HepG2 (cell line): ENCODE data around the gene TOP1. TPM values are rescaled to one million over a fixed set of nuclear protein-coding genes. Genes with fewer than 3 reads are reported as not detected.

ENCODE experiments used
- ATAC-seq: fragments of 200-7000 bp; cut with Tn5 transposase; 3 replicates; pipeline ENCODE4 v1.9.1; 2020; ENCODE audit warnings: mild to moderate bottlenecking, moderate library complexity
- BruUV-seq: library from RNA; stranded (reverse); fragments of 400-500 nt; replicated peaks from 2 replicates; lab custom pipeline; 2021; lab: Mats Ljungman, UMichigan
- CTCF ChIA-PET: fragments of 300-600 bp; formaldehyde crosslinking; extraction: SDS; loops from one replicate; lab custom pipeline; 2021; ENCODE audit warnings: low total read pairs, inconsistent platforms, low intra/inter-chr PET ratio; lab: Yijun Ruan, JAX
- POLR2A ChIA-PET: fragments of 350-600 bp; sonication (Branson Sonifier 250); formaldehyde crosslinking; loops from one replicate; lab custom pipeline; 2020; ENCODE audit warnings: antibody characterized with exemption, inconsistent platforms; lab: Yijun Ruan, JAX
- DNase-seq: peaks from one replicate; pipeline ENCODE4 v3.0.0-alpha.2; 2015; ENCODE audit warnings: low spot score
- FAIRE-seq: peaks from 3 replicates; lab custom pipeline; 2011; peaks lifted over from hg19 to GRCh38; lab: Jason Lieb, UNC
- H2AFZ ChIP-seq: one replicate; pipeline ENCODE4 v1.6.1; 2011; ENCODE audit warnings: low read length, inconsistent platforms
- H3K27ac ChIP-seq: fragments of 300-600 bp; 3 replicates; pipeline ENCODE4 v1.8.0; 2011; ENCODE audit warnings: mixed run types, mild to moderate bottlenecking, mixed read lengths, low read length, inconsistent platforms; ENCODE audit not compliant: insufficient read depth; ENCODE audit errors: extremely low read length
- H3K27me3 ChIP-seq, 2 experiments: fragments of 200-600 bp in 1 of 2; 2 replicates in 1 of 2; 3 replicates in 1 of 2; pipeline versions ENCODE4 v1.6.0 to v1.8.0; 2011; ENCODE audit warnings: low read length in 2 of 2, mild to moderate bottlenecking in 2 of 2, moderate library complexity in 2 of 2, inconsistent platforms in 1 of 2; ENCODE audit not compliant: insufficient read depth in 2 of 2, control insufficient read depth in 1 of 2
- H3K36me3 ChIP-seq, 2 experiments: fragments of 200-600 bp in 1 of 2; replicated peaks in 1 of 2; 2 replicates in 1 of 2; 3 replicates in 1 of 2; pipeline versions ENCODE4 v1.5.1 to v1.8.0; 2011; ENCODE audit warnings: low read length in 2 of 2, inconsistent platforms in 1 of 2; ENCODE audit not compliant: insufficient read depth in 2 of 2, control insufficient read depth in 1 of 2
- H3K4me1 ChIP-seq: 2 replicates; pipeline ENCODE4 v1.5.1; 2012; ENCODE audit warnings: low read length, inconsistent platforms; ENCODE audit not compliant: insufficient read depth
- H3K4me2 ChIP-seq: 2 replicates; pipeline ENCODE4 v1.6.0; 2011; ENCODE audit warnings: low read depth, low read length, inconsistent platforms
- H3K4me3 ChIP-seq, 3 experiments: fragments of 200-600 bp in 1 of 3; sonication (generic), shearing (Covaris generic) in 1 of 3; replicated peaks in 1 of 3; 2 replicates each; pipeline ENCODE4 v1.5.1; 2011 to 2016; ENCODE audit warnings: low read length in 3 of 3, inconsistent platforms in 2 of 3, low read depth in 2 of 3, mild to moderate bottlenecking in 2 of 3, control low read depth in 1 of 3, mixed read lengths in 1 of 3; ENCODE audit not compliant: insufficient read depth in 1 of 3
- H3K79me2 ChIP-seq: one replicate; pipeline ENCODE4 v1.6.1; 2011; ENCODE audit warnings: low read length, inconsistent platforms; ENCODE audit not compliant: insufficient read depth
- H3K9ac ChIP-seq: 2 replicates; pipeline ENCODE4 v1.6.0; 2011; ENCODE audit warnings: mild to moderate bottlenecking, low read depth, low read length, inconsistent platforms; ENCODE audit not compliant: insufficient read depth
- H3K9me3 ChIP-seq: 2 replicates; pipeline ENCODE4 v1.5.1; 2012; ENCODE audit warnings: mild to moderate bottlenecking, low read length
- H4K20me1 ChIP-seq: 2 replicates; pipeline ENCODE4 v1.6.0; 2011; ENCODE audit warnings: inconsistent platforms, mild to moderate bottlenecking, low read length, moderate library complexity; ENCODE audit not compliant: insufficient read depth
- HDAC1 ChIP-seq: sonication (generic); formaldehyde crosslinking; IDR thresholded peaks from 2 replicates; pipeline ENCODE4 v1.5.1; 2020; ENCODE audit warnings: mild to moderate bottlenecking, missing genetic modification reagents
- KDM5B ChIP-seq: sonication (generic); formaldehyde crosslinking; IDR thresholded peaks from 2 replicates; pipeline ENCODE4 v1.4.0; 2020; ENCODE audit warnings: missing genetic modification reagents, mild to moderate bottlenecking, borderline replicate concordance
- MIER3 ChIP-seq: IDR thresholded peaks from 2 replicates; pipeline ENCODE4 v1.6.1; 2016; ENCODE audit warnings: missing compliant biosample characterization, borderline replicate concordance
- MTA1 ChIP-seq: sonication (generic); formaldehyde crosslinking; IDR thresholded peaks from 2 replicates; pipeline ENCODE4 v1.4.0; 2020; ENCODE audit warnings: missing genetic modification reagents, mild to moderate bottlenecking, borderline replicate concordance
- MYC ChIP-seq: sonication (generic); formaldehyde crosslinking; IDR thresholded peaks from 2 replicates; pipeline ENCODE4 v1.9.0; 2021; ENCODE audit warnings: missing genetic modification reagents, borderline replicate concordance
- NFE2L1 ChIP-seq: sonication (generic); formaldehyde crosslinking; IDR thresholded peaks from 2 replicates; pipeline ENCODE4 v1.4.0; 2020; ENCODE audit warnings: missing genetic modification reagents, mild to moderate bottlenecking, borderline replicate concordance
- ONECUT2 ChIP-seq: sonication (generic); formaldehyde crosslinking; IDR thresholded peaks from 2 replicates; pipeline ENCODE4 v1.4.0; 2020; ENCODE audit warnings: missing genetic modification reagents
- SIN3A ChIP-seq: IDR thresholded peaks from 2 replicates; pipeline ENCODE4 v1.6.1; 2011; ENCODE audit warnings: low read depth, mild to moderate bottlenecking, control low read depth, low read length, borderline replicate concordance
- ZBTB8A ChIP-seq: sonication (generic); formaldehyde crosslinking; IDR thresholded peaks from 2 replicates; pipeline ENCODE4 v1.4.0; 2020; ENCODE audit warnings: mild to moderate bottlenecking, low read depth, missing genetic modification reagents, borderline replicate concordance
- ZNF18 ChIP-seq: sonication (generic); formaldehyde crosslinking; IDR thresholded peaks from 2 replicates; pipeline ENCODE4 v1.8.0; 2022; ENCODE audit warnings: mild to moderate bottlenecking, missing genetic modification reagents; ENCODE audit not compliant: insufficient replicate concordance
- ZNF251 ChIP-seq: sonication (generic); formaldehyde crosslinking; IDR thresholded peaks from 2 replicates; pipeline ENCODE4 v1.9.0; 2021; ENCODE audit warnings: mild to moderate bottlenecking, missing genetic modification reagents
- ZNF558 ChIP-seq: sonication (generic); formaldehyde crosslinking; IDR thresholded peaks from 2 replicates; pipeline ENCODE4 v1.9.0; 2022; ENCODE audit warnings: mild to moderate bottlenecking, missing genetic modification reagents, borderline replicate concordance
- ZNF761 ChIP-seq: sonication (generic); formaldehyde crosslinking; conservative IDR thresholded peaks from 2 replicates; pipeline ENCODE4 v1.4.0; 2020; ENCODE audit warnings: mild to moderate bottlenecking, missing genetic modification reagents
- WGBS: methylation state at CpG from one replicate; pipeline ENCODE4 v1.1.6; 2017; ENCODE audit warnings: low lambda C conversion rate; 5-methylcytosine and 5-hydroxymethylcytosine counted together
- in situ Hi-C: cut with HindIII; loops from 2 replicates; pipeline ENCODE4 v1.10.0; 2017; ENCODE audit warnings: low pct_unique_long_range_greater_than_20kb; ENCODE audit not compliant: extremely low pct_ligation_motif_present
- intact Hi-C: fragments of 100-400 bp; cut with micrococcal nuclease; formaldehyde crosslinking; loops from one replicate; pipeline ENCODE4 v1.10.0; 2022; ENCODE audit not compliant: unreplicated experiment
- polyA plus RNA-seq, 8 experiments: library from polyadenylated mRNA; depleted of rRNA in 3 of 8; stranded (reverse) in 7 of 8; unstranded in 1 of 8; fragments of >200 nt; fragmentation: Illumina TruSeq in 4 of 8; extraction: Trizol in 4 of 8; gene quantifications; 2 replicates each; pipeline versions ENCODE4 v1.2.1 to v1.2.3, GENCODE V29; 2011 to 2016; ENCODE audit warnings: low read depth in 4 of 8, missing spikeins in 1 of 8, mixed read lengths in 1 of 8; ENCODE audit not compliant: insufficient read depth in 1 of 8
- total RNA-seq, 5 experiments: library from RNA; depleted of rRNA; stranded (reverse); fragments of >200 nt; fragmentation: Illumina TruSeq; extraction: Trizol; gene quantifications; 2 replicates each; pipeline ENCODE4 v1.2.3, GENCODE V29; 2016; ENCODE audit warnings: low read depth in 1 of 5
- TF ChIP-seq, protein P1 (sequence below): sonication (generic); formaldehyde crosslinking; IDR thresholded peaks from 2 replicates; pipeline ENCODE4 v1.4.0; 2020; ENCODE audit warnings: mild to moderate bottlenecking, missing genetic modification reagents
- TF ChIP-seq, protein P2 (sequence below): IDR thresholded peaks from 2 replicates; pipeline ENCODE4 v1.6.1; 2016; ENCODE audit warnings: mild to moderate bottlenecking

The TOP1 gene
- total and polyA plus RNA-seq, 2 of the 13 experiments (the other 11 are each of a cell fraction or from before 2014, with no cell fraction given): 10.2 to 19.4 TPM

DNA sequence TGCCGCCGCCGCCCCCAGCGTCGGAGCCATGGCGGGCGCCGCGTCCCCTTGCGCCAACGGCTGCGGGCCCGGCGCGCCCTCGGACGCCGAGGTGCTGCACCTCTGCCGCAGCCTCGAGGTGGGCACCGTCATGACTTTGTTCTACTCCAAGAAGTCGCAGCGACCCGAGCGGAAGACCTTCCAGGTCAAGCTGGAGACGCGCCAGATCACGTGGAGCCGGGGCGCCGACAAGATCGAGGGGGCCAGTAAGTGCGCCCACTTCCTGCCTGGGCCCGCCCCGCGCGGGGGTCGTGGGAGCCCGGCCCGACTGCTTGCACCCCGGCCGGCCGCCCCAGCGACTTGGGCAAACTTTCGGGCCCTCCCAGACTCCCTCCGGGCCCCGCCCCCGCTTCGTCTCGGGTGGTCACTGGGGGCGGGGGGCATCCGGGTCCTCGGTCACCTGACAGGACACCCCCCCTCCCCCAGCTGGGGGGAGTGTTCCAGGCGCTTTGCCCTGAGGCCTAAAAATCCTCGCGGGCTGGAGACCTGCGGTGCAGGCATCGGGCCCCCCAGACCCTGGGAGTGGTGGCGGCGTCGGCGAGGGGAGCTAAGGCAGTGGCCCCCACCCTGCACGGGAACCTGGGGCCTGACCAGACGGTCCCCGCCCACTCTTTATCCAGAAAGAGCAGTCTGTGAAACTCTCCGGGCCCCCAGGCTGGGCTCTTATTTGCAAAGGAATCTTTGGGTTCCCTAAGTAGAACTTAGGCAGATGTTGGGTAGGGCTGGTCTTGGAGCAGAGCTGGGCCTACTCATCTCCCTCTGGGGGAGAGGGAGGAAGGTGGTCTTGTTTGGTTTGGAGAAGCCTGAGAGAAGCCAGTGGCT is 109.2 kb downstream of the TOP1 start (continued):
- TF ChIP-seq MIER3 (CRISPR knock-in tag) (no peak), ZNF761 (CRISPR knock-in tag) (peak; percentile 67; the same call in 1 of the 2 replicates), ZNF18 (peak; percentile 47)

DNA sequence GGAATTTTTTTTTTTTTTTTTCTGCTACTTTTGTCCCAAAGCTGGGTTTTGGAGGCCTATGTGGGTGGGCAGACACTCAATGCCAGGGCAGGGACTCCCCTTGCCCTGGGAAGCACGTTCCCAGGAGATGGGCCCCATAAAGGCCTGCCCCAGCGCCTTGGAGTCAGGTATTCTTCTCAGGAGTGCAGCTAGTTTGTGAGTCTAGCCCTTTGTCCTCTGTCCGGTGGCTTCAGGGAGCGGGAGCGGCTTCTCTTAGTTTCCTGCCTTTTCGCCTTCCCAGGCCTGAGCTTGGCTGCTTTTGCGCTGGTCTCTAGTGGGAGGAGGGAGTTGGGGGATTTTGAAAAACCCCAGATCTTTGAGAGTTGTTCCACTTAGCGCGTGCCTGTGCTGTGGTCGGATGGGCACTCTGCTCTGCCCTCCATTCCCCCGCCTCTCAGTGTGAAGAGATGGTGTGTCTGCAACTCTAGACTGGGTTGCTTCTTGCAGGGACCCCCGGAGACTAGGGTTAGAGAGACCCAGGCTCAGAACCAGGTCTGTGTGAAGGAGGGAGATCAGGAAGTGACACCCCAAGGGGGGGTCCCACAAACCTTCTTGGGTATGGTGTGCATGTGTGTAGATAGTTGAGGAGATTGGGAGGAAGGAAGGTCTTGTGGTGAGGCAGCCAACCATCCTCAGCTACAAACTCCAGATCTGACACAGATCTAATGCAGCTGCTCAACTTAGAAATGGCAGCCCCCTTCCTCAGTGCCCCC is 110.0 kb downstream of the TOP1 start:
- H3K27ac ChIP-seq: peak overlapping the region; percentile 85
- peaks cover 76% of the 10 kb centered on the region for H3K4me1 ChIP-seq
- CTCF ChIA-PET: no interaction called here
- 17% methylated on average over 12 of the region's 12 CpGs for WGBS
- H3K4me3 ChIP-seq: peak overlapping the region; percentile 81 to 91 (median 85)
- H2AFZ ChIP-seq: no peak overlapping the region
- TSS peak; percentile 42 for BruUV-seq
- in situ Hi-C loops (loop anchor here (10.0 kb wide), 1 partner anchor 196 kb away; no protein-coding TSS in a partner anchor), intact Hi-C loops (loop anchor here (2.0 kb wide), 1 partner anchor 14 kb away; no protein-coding TSS in a partner anchor)
- peaks cover 62% of the 10 kb centered on the region for H3K79me2 ChIP-seq
- FAIRE-seq (peak; percentile 23), DNase-seq (peak; percentile 40), ATAC-seq (no peak)
- POLR2A ChIA-PET: interaction anchor here (0.7 to 2.1 kb wide), 6 partner anchors 8 to 202 kb away, joined by 3 to 13 read pairs (median 4); partner anchors contain the start of gene LPIN3
- H3K27me3 ChIP-seq: no peaks in the 10 kb centered on the region
- peak overlapping the region; percentile 97 for H3K4me2 ChIP-seq
- peaks cover 5% of the 10 kb centered on the region for H4K20me1 ChIP-seq
- H3K36me3 ChIP-seq: peaks cover 0 to 4% of the 10 kb centered on the region in 2 experiments; a peak in 3 of 5 replicates
- no peaks in the 10 kb centered on the region for H3K9me3 ChIP-seq
- H3K9ac ChIP-seq: peak overlapping the region; percentile 96
- TF ChIP-seq SIN3A: no peak
- TF ChIP-seq NFE2L1 (CRISPR knock-in tag): no peak
- TF ChIP-seq ZNF558: 0 out of 2 replicates have a peak, but pooled peaks have one; percentile 2
- 0 out of 2 replicates have a peak, but pooled peaks have one; percentile 22 for TF ChIP-seq HDAC1
- no peak for TF ChIP-seq ONECUT2 (CRISPR knock-in tag)
- TF ChIP-seq KDM5B (CRISPR knock-in tag): peak; percentile 23
- TF ChIP-seq MTA1 (CRISPR knock-in tag): 0 out of 2 replicates have a peak, but pooled peaks have one; percentile 32
- TF ChIP-seq, protein P1, sequence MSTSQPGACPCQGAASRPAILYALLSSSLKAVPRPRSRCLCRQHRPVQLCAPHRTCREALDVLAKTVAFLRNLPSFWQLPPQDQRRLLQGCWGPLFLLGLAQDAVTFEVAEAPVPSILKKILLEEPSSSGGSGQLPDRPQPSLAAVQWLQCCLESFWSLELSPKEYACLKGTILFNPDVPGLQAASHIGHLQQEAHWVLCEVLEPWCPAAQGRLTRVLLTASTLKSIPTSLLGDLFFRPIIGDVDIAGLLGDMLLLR (CRISPR knock-in tag): peak; percentile 33; the same call in 1 of the 2 replicates
- no peak for TF ChIP-seq MYC (CRISPR knock-in tag)
- TF ChIP-seq, protein P2, sequence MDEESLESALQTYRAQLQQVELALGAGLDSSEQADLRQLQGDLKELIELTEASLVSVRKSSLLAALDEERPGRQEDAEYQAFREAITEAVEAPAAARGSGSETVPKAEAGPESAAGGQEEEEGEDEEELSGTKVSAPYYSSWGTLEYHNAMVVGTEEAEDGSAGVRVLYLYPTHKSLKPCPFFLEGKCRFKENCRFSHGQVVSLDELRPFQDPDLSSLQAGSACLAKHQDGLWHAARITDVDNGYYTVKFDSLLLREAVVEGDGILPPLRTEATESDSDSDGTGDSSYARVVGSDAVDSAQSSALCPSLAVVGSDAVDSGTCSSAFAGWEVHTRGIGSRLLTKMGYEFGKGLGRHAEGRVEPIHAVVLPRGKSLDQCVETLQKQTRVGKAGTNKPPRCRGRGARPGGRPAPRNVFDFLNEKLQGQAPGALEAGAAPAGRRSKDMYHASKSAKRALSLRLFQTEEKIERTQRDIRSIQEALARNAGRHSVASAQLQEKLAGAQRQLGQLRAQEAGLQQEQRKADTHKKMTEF (CRISPR knock-in tag): no peak
- 0 out of 2 replicates have a peak, but pooled peaks have one; percentile 40 for TF ChIP-seq ZBTB8A
- TF ChIP-seq ZNF251 (CRISPR knock-in tag): 0 out of 2 replicates have a peak, but pooled peaks have one; percentile 50
